Left kidney (tissue), 2 donors: ENCODE data around the gene MARCHF3. TPM values are rescaled to one million over a fixed set of nuclear protein-coding genes. Genes with fewer than 3 reads are reported as not detected.
"Not testable (repeated sequence)": the region's sequence is repeated elsewhere in the genome, so short reads cannot be mapped to it uniquely, and the experiment has no call there.

ENCODE experiments used
- DNase-seq: peaks from one replicate; pipeline ENCODE4 v3.0.0-alpha.2; 2013
- polyA plus RNA-seq: library from polyadenylated mRNA; unstranded; fragments of 120-200 nt; gene quantifications from one replicate; pipeline ENCODE4 v1.2.1, GENCODE V29; 2013; ENCODE audit not compliant: insufficient read length

MARCHF3 gene
- polyA plus RNA-seq, 1 donor = 8.0 TPM

- DNase-seq = no peak
Observed at GRCh38 chr5:126847456-126847820, 182.9 kb downstream of the MARCHF3 start.

GRCh38 chr5:126846744-126847455 lies 183.5 kb downstream of the MARCHF3 start:
- DNase-seq = no peak

GRCh38 chr5:126846344-126846743 lies 184.0 kb downstream of the MARCHF3 start:
- DNase-seq = no peak

- not testable (repeated sequence) for DNase-seq
Observed at GRCh38 chr5:126845470-126846070, 184.8 kb downstream of the MARCHF3 start.

- DNase-seq = not testable (repeated sequence)
Observed at GRCh38 chr5:126843375-126843774, 187.0 kb downstream of the MARCHF3 start.

GRCh38 chr5:126839407-126839806 lies 191.0 kb downstream of the MARCHF3 start:
- not testable (repeated sequence) for DNase-seq

GRCh38 chr5:126837906-126838539 lies 192.3 kb downstream of the MARCHF3 start:
- DNase-seq = no peak

- DNase-seq = no peak
Observed at GRCh38 chr5:126837242-126837641, 193.1 kb downstream of the MARCHF3 start.

- no peak for DNase-seq
Observed at GRCh38 chr5:126836778-126837177, 193.6 kb downstream of the MARCHF3 start.

GRCh38 chr5:126831156-126831555 lies 199.2 kb downstream of the MARCHF3 start:
- DNase-seq = no peak

GRCh38 chr5:126830061-126830460 lies 200.3 kb downstream of the MARCHF3 start:
- no peak for DNase-seq

- no peak for DNase-seq
Observed at GRCh38 chr5:126829098-126829497, 201.3 kb downstream of the MARCHF3 start.

GRCh38 chr5:126826619-126827215 lies 203.6 kb downstream of the MARCHF3 start:
- DNase-seq = no peak

- DNase-seq = no peak
Observed at GRCh38 chr5:126819253-126819652, 211.1 kb downstream of the MARCHF3 start.

- no peak for DNase-seq
Observed at GRCh38 chr5:126818736-126819135, 211.6 kb downstream of the MARCHF3 start.

Other genes starting within 250 kb of the MARCHF3 start
- gene C5orf63, start 42.9 kb upstream of the MARCHF3 start, polyA plus RNA-seq = 22.3 TPM